ENCODE data around the gene EXOC3L2. TPM values are rescaled to one million over a fixed set of nuclear protein-coding genes. Genes with fewer than 3 reads are reported as not detected.

Gene EXOC3L2
- total and polyA plus RNA-seq, 5 donors from 2014 or later, result not detected

DNA sequence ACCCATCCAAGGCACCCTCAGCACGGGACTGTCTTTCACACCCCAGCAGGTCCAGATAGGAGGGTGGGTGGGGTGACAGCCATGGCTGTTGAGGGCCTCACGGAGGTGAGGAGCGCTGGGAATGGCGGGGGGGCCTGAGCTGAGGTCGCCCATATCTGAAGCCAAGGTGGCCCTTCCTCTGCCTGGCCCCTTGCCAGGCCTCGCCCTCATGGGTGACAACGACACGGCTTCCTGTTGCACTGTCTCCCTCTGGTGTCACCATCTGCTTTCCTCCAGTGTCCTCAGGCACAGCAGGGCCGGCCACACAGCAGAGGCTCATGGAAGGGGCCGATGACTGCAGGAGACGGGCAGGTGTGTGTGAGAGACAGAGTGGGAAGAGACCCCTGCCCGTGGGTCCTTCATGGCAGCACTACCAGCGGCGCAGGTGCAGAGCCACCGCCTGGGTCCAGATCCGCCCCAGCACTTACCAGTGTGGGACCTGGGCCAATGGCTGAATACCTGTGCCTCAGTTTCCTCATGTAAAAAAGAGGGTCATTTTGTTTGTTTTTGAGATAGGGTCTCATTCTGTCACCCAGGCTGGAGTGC is 76.3 kb downstream of the EXOC3L2 start:
- Histone ChIP-seq H3K27me3 (ENCODE audit: control insufficient read depth, insufficient read depth, low read length) (no peaks in the 10 kb centered on the region), H3K36me3 (ENCODE audit: control insufficient read depth, insufficient read depth, low read length) (no peaks in the 10 kb centered on the region), H3K4me3 (ENCODE audit: low read depth, low read length) (no peak overlapping the region), H3K27ac (ENCODE audit: insufficient read depth, low read length, poor library complexity, severe bottlenecking) (no peak overlapping the region), H3K9me3 (ENCODE audit: control insufficient read depth in 2 of 2, low read length in 2 of 2) (no peaks in the 10 kb centered on the region), H3K4me1 (ENCODE audit: control insufficient read depth, insufficient read depth, low read length, poor library complexity, severe bottlenecking) (peaks cover 52% of the 10 kb centered on the region)
- no peaks in the 10 kb centered on the region for H3K27me3 Mint-ChIP-seq
- ATAC-seq (ENCODE audit: low read depth in 2 of 2) (no peak), DNase-seq (no peak)
- no peaks in the 10 kb centered on the region for H3K9me3 Mint-ChIP-seq
- no peaks in the 10 kb centered on the region for H3K36me3 Mint-ChIP-seq
- H3K27ac Mint-ChIP-seq, result peak overlapping the region in 2 of 3 donors; percentile 20 to 71
- H3K4me3 Mint-ChIP-seq, result no peak overlapping the region
- H3K4me1 Mint-ChIP-seq, result peaks cover 5 to 63% (median 19%) of the 10 kb centered on the region in 4 donors

DNA sequence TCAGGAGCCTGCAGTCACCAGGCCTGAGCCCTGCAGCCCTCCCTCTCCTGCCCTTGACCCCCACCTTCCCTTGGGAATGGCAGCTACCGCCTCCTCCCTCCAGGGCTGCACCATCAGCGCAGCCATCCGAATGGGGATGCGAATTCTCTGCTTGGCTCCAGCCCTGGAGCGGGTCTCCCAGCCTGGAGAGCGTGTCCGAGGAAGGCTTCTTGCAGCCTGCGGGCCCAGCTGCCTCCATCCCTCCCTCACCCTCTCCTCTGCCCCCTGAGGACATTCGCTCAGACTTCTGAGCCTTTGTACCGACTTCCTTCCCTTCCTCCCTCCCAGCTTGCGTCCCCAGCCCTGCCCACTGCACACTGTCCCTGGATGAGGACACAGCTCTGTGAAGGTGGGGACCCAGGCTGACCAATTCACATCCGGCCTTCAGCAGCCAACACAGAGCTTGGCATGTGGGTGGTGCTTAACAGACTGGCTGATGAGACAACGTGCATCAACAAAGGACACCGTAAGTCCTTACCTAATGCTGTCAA is 78.4 kb downstream of the EXOC3L2 start:
- H3K4me3 Mint-ChIP-seq, result no peak overlapping the region
- no peak for DNase-seq
- no peaks in the 10 kb centered on the region for H3K36me3 ChIP-seq (ENCODE audit: control insufficient read depth, insufficient read depth, low read length)
- no peaks in the 10 kb centered on the region for H3K9me3 Mint-ChIP-seq
- H3K27ac Mint-ChIP-seq, result peak overlapping the region in 2 of 3 donors; percentile 43 to 82
- no peaks in the 10 kb centered on the region for H3K9me3 ChIP-seq (ENCODE audit: control insufficient read depth in 2 of 2, low read length in 2 of 2)
- no peaks in the 10 kb centered on the region for H3K36me3 Mint-ChIP-seq
- H3K27ac ChIP-seq (ENCODE audit: insufficient read depth, low read length, poor library complexity, severe bottlenecking), result no peak overlapping the region
- no peaks in the 10 kb centered on the region for H3K27me3 Mint-ChIP-seq
- no peak overlapping the region for H3K4me3 ChIP-seq (ENCODE audit: low read depth, low read length)
- H3K27me3 ChIP-seq (ENCODE audit: control insufficient read depth, insufficient read depth, low read length), result no peaks in the 10 kb centered on the region
- peaks cover 39% of the 10 kb centered on the region for H3K4me1 ChIP-seq (ENCODE audit: control insufficient read depth, insufficient read depth, low read length, poor library complexity, severe bottlenecking)
- ATAC-seq (ENCODE audit: low read depth in 2 of 2), result no peak
- H3K4me1 Mint-ChIP-seq, result peaks cover 5 to 53% (median 19%) of the 10 kb centered on the region in 4 donors

DNA sequence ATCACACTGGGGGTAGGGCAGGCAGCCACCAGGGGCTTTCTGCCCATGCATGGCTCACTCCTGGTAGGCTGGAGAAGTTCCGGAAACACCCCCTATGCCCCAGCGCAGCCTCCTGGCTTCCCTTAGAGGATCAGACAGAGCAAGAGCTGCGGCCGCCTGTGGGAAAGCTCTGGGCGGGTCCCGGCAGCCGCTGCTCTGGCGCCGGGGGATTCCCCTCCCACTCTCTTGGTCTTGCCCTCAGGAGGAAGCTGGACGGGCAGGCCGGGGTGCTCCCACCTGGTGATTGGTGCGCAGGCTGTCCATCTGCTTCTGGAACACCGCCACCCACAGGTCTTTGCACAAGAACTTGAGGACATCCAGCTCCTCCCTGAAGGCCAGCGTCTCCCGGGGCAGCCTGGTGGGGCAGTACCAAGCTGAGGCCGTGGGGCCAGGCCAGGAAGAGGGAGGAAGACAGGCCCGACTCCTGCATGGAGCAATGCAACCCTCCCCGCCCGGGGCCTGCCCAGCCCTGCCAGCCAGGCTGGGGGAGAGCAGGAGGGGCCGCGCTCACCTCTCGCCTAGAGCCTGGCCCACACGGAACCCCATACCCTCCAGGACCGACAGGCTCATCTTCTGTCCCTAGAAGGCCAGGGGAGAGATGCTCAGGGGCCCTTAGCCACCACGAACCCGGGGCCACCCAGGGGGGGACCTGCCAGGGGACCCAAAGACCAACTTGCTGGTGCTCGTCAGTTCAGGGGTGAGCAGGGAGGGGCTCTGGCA is 80.5 kb downstream of the EXOC3L2 start:
- Histone ChIP-seq H3K4me1 (ENCODE audit: control insufficient read depth, insufficient read depth, low read length, poor library complexity, severe bottlenecking) (peaks cover 19% of the 10 kb centered on the region), H3K9me3 (ENCODE audit: control insufficient read depth in 2 of 2, low read length in 2 of 2) (no peaks in the 10 kb centered on the region), H3K4me3 (ENCODE audit: low read depth, low read length) (no peak overlapping the region), H3K36me3 (ENCODE audit: control insufficient read depth, insufficient read depth, low read length) (no peaks in the 10 kb centered on the region), H3K27me3 (ENCODE audit: control insufficient read depth, insufficient read depth, low read length) (no peaks in the 10 kb centered on the region), H3K27ac (ENCODE audit: insufficient read depth, low read length, poor library complexity, severe bottlenecking) (peak overlapping the region; percentile 63)
- no peaks in the 10 kb centered on the region for H3K27me3 Mint-ChIP-seq
- no peak overlapping the region for H3K4me3 Mint-ChIP-seq
- H3K4me1 Mint-ChIP-seq, result peaks cover 0 to 36% (median 14%) of the 10 kb centered on the region in 4 donors
- DNase-seq (peak; percentile 17 to 61 (median 17)), ATAC-seq (ENCODE audit: low read depth in 2 of 2) (peak; percentile 58 to 62)
- no peaks in the 10 kb centered on the region for H3K36me3 Mint-ChIP-seq
- peak overlapping the region in 1 of 3 donors; percentile 86 for H3K27ac Mint-ChIP-seq
- H3K9me3 Mint-ChIP-seq, result no peaks in the 10 kb centered on the region

DNA sequence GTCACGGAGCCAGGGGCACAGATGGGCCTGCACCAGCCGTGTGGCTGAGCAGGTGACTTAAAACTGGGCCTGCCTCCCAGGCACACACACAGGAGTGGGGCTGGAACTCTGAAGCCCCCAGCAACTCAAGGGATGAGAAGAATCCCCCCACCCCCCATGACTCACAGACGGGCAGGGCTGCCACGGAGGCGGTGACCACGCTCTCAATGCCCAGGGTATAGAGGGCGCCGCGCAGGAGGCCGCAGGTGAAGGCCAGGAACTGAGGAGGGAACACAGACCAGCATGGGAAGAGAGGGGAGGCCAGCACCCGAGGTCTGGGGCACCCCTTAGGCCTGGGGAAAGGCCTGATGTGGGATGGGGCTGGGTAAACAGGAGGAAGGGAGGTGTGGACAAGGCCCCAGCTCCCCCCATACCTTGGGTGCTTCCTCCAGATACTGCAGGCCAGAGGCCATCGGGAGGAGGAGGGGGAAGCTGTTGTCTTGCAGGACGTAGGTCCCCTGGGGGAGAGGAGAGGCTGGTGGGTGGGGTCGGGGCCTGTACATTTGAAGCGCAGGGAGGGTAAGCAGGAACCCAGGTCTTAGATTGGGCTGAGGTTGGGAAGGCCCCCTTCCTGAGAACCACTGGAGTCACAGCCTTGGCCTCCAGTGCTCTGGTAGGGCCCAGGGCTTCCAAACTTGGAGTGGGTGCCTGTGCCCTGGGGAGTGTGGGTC is 81.3 kb downstream of the EXOC3L2 start:
- no peaks in the 10 kb centered on the region for H3K27me3 ChIP-seq (ENCODE audit: control insufficient read depth, insufficient read depth, low read length)
- Mint-ChIP-seq H3K36me3 (no peaks in the 10 kb centered on the region), H3K27me3 (no peaks in the 10 kb centered on the region), H3K27ac (peak overlapping the region in 2 of 3 donors; percentile 36 to 64), H3K4me1 (peaks cover 0 to 33% (median 14%) of the 10 kb centered on the region in 4 donors), H3K9me3 (no peaks in the 10 kb centered on the region), H3K4me3 (peak overlapping the region in 1 of 4 donors; percentile 13)
- peak overlapping the region; percentile 63 for H3K27ac ChIP-seq (ENCODE audit: insufficient read depth, low read length, poor library complexity, severe bottlenecking)
- ATAC-seq (ENCODE audit: low read depth in 2 of 2), result peak in 1 of 2 donors; percentile 13
- H3K4me1 ChIP-seq (ENCODE audit: control insufficient read depth, insufficient read depth, low read length, poor library complexity, severe bottlenecking), result peaks cover 17% of the 10 kb centered on the region
- no peak for DNase-seq
- H3K9me3 ChIP-seq (ENCODE audit: control insufficient read depth in 2 of 2, low read length in 2 of 2), result no peaks in the 10 kb centered on the region
- no peak overlapping the region for H3K4me3 ChIP-seq (ENCODE audit: low read depth, low read length)
- H3K36me3 ChIP-seq (ENCODE audit: control insufficient read depth, insufficient read depth, low read length), result no peaks in the 10 kb centered on the region

DNA sequence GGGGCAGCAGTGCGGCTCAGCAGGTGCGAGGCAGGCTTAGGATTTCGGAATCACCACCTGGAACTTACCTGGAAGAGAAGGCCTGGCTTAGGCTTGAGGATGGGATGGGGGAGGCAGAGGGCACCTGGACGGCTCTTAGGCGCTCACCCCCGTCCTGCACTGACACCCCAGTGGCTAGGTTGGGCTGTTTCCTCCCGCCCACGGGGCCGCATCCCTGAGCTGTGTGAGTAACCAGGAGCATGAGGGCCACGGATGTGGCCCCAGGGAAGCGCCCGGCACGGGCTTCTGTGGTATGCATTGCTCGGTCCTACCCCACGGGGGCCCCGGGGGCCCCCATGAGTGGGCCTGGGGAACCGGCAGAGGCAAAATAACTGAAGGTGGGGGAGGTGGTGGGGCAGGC is 82.1 kb downstream of the EXOC3L2 start:
- ATAC-seq (ENCODE audit: low read depth in 2 of 2), result no peak
- no peaks in the 10 kb centered on the region for H3K36me3 ChIP-seq (ENCODE audit: control insufficient read depth, insufficient read depth, low read length)
- Mint-ChIP-seq H3K27me3 (no peaks in the 10 kb centered on the region), H3K9me3 (no peaks in the 10 kb centered on the region), H3K36me3 (no peaks in the 10 kb centered on the region), H3K4me3 (no peak overlapping the region), H3K4me1 (peaks cover 0 to 32% (median 14%) of the 10 kb centered on the region in 4 donors), H3K27ac (no peak overlapping the region)
- DNase-seq, result no peak
- H3K4me1 ChIP-seq (ENCODE audit: control insufficient read depth, insufficient read depth, low read length, poor library complexity, severe bottlenecking), result peaks cover 17% of the 10 kb centered on the region
- no peak overlapping the region for H3K4me3 ChIP-seq (ENCODE audit: low read depth, low read length)
- no peak overlapping the region for H3K27ac ChIP-seq (ENCODE audit: insufficient read depth, low read length, poor library complexity, severe bottlenecking)
- H3K27me3 ChIP-seq (ENCODE audit: control insufficient read depth, insufficient read depth, low read length), result no peaks in the 10 kb centered on the region
- H3K9me3 ChIP-seq (ENCODE audit: control insufficient read depth in 2 of 2, low read length in 2 of 2), result no peaks in the 10 kb centered on the region

DNA sequence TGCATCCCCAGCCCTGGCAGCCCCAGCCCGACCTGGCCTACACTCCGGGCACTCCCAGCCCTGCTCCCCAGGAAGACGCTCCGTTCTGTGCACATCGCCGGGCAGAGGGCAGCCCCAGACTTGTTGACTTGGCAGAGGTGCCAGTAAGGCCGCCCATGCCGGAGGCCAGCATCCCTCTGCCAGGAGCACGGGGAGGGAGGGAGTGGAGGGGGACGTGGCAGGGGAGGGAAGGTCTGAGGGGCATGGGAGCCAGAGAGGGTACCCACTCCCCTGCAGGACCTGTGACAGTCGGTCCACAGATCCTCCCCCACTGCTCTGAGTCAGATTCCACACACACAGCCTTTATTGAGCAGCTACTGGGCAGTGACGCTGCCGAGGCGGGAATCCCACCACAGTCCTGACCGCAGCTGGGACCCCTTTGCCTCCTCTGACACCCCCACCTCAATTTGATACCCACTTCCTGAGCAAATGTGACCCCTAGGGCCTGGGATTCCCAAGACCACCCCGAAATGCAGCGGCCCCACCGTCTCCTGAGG is 82.5 kb downstream of the EXOC3L2 start:
- H3K4me1 ChIP-seq (ENCODE audit: control insufficient read depth, insufficient read depth, low read length, poor library complexity, severe bottlenecking), result peaks cover 17% of the 10 kb centered on the region
- no peaks in the 10 kb centered on the region for H3K27me3 ChIP-seq (ENCODE audit: control insufficient read depth, insufficient read depth, low read length)
- no peak overlapping the region for H3K4me3 ChIP-seq (ENCODE audit: low read depth, low read length)
- ATAC-seq (ENCODE audit: low read depth in 2 of 2) (no peak), DNase-seq (no peak)
- H3K27me3 Mint-ChIP-seq, result no peaks in the 10 kb centered on the region
- peaks cover 0 to 32% (median 14%) of the 10 kb centered on the region in 4 donors for H3K4me1 Mint-ChIP-seq
- H3K9me3 Mint-ChIP-seq, result no peaks in the 10 kb centered on the region
- no peaks in the 10 kb centered on the region for H3K9me3 ChIP-seq (ENCODE audit: control insufficient read depth in 2 of 2, low read length in 2 of 2)
- H3K36me3 ChIP-seq (ENCODE audit: control insufficient read depth, insufficient read depth, low read length), result no peaks in the 10 kb centered on the region
- H3K36me3 Mint-ChIP-seq, result no peaks in the 10 kb centered on the region
- H3K27ac ChIP-seq (ENCODE audit: insufficient read depth, low read length, poor library complexity, severe bottlenecking), result no peak overlapping the region
- no peak overlapping the region for H3K27ac Mint-ChIP-seq
- no peak overlapping the region for H3K4me3 Mint-ChIP-seq

Data from CD4-positive, CD25-positive, alpha-beta regulatory T cell (primary cell).